T-cell (primary cell): Measurements from ENCODE around the gene COASY. TPM values are rescaled to one million over a fixed set of nuclear protein-coding genes. Genes with fewer than 3 reads are reported as not detected.
"Not testable (repeated sequence)": the region's sequence is repeated elsewhere in the genome, so short reads cannot be mapped to it uniquely, and the experiment has no call there.

Experiments used
- ATAC-seq, 4 experiments: fragments of 200-7000 bp in 3 of 4; fragments of 150-1000 bp in 1 of 4; cut with Tn5 transposase; replicated peaks in 1 of 4; 1 replicate in 3 of 4; 2 replicates in 1 of 4; pipeline ENCODE4 v1.10.0; 2021; ENCODE audit warnings: moderate library complexity in 3 of 4, mild to moderate bottlenecking in 2 of 4, moderate number of reproducible peaks in 1 of 4
- CTCF ChIA-PET, 2 donors: fragments of 300-600 bp; sonication (Branson Sonifier 250); formaldehyde crosslinking; loops; one replicate each; lab custom pipeline; 2022; ENCODE audit warnings: antibody characterized with exemption in 2 of 2; lab: Charles Lee
- POLR2A ChIA-PET, 2 donors: fragments of 300-600 bp; sonication (Branson Sonifier 250); formaldehyde crosslinking; loops; one replicate each; lab custom pipeline; 2022; ENCODE audit warnings: antibody characterized with exemption in 2 of 2; lab: Charles Lee
- DNase-seq, 35 experiments: peaks; one replicate each; pipeline versions ENCODE4 v3.0.0 to v3.0.0-alpha.2; 2013 to 2023
- H3K27ac ChIP-seq: one replicate; pipeline ENCODE4 v1.5.1; 2013; ENCODE audit warnings: low read length
- H3K27me3 ChIP-seq, 2 experiments: replicated peaks in 1 of 2; 1 replicate in 1 of 2; 2 replicates in 1 of 2; pipeline versions ENCODE4 v1.6.1 to v1.7.0; 2013; ENCODE audit warnings: low read length in 1 of 2, mixed read lengths in 1 of 2; ENCODE audit not compliant: control insufficient read depth in 2 of 2, insufficient read depth in 2 of 2; ENCODE audit errors: extremely low read depth in 1 of 2
- H3K36me3 ChIP-seq, 2 donors: 1 replicate in 1 of 2; 2 replicates in 1 of 2; pipeline versions ENCODE4 v1.6.1 to v1.7.0; 2013; ENCODE audit warnings: low read length in 1 of 2; ENCODE audit not compliant: control insufficient read depth in 2 of 2, insufficient read depth in 1 of 2; ENCODE audit errors: extremely low read depth in 1 of 2
- H3K4me1 ChIP-seq, 2 experiments: 1 replicate in 1 of 2; 2 replicates in 1 of 2; pipeline versions ENCODE4 v1.6.1 to v1.7.0; 2013; ENCODE audit warnings: low read length in 2 of 2, mixed read lengths in 1 of 2; ENCODE audit not compliant: insufficient read depth in 2 of 2, control insufficient read depth in 1 of 2; ENCODE audit errors: extremely low read depth in 1 of 2
- H3K4me3 ChIP-seq, 2 donors: 1 replicate in 1 of 2; 2 replicates in 1 of 2; pipeline versions ENCODE4 v1.5.1 to v1.7.0; 2013; ENCODE audit warnings: mild to moderate bottlenecking in 2 of 2, low read length in 1 of 2, moderate library complexity in 1 of 2; ENCODE audit not compliant: control insufficient read depth in 1 of 2; ENCODE audit errors: extremely low read depth in 1 of 2
- H3K9me3 ChIP-seq: 2 replicates; pipeline ENCODE4 v1.7.0; 2013
- H3K27ac Mint-ChIP-seq, 2 donors: one replicate each; pipeline ENCODE4 v1.8.0; 2020 to 2021; ENCODE audit warnings: mild to moderate bottlenecking in 2 of 2, mixed read lengths in 2 of 2
- H3K27me3 Mint-ChIP-seq, 2 donors: one replicate each; pipeline ENCODE4 v1.8.0; 2021 to 2022; ENCODE audit warnings: mixed read lengths in 2 of 2
- H3K36me3 Mint-ChIP-seq: one replicate; pipeline ENCODE4 v1.8.0; 2021; ENCODE audit warnings: mixed read lengths
- H3K4me1 Mint-ChIP-seq, 3 donors: one replicate each; pipeline ENCODE4 v1.8.0; 2020 to 2022; ENCODE audit warnings: mixed read lengths in 3 of 3, mild to moderate bottlenecking in 1 of 3
- H3K4me3 Mint-ChIP-seq, 3 donors: one replicate each; pipeline ENCODE4 v1.8.0; 2020 to 2022; ENCODE audit warnings: mild to moderate bottlenecking in 3 of 3, mixed read lengths in 3 of 3, moderate library complexity in 3 of 3
- H3K9me3 Mint-ChIP-seq, 3 donors: one replicate each; pipeline ENCODE4 v1.8.0; 2020 to 2022; ENCODE audit warnings: mixed read lengths in 3 of 3
- WGBS: methylation state at CpG from one replicate; pipeline ENCODE4 v1.1.5; 2013; ENCODE audit warnings: missing lambda C conversion rate; ENCODE audit not compliant: insufficient coverage; 5-methylcytosine and 5-hydroxymethylcytosine counted together
- total RNA-seq, 35 experiments: library from RNA in 6 of 35; stranded (reverse) in 6 of 35; fragments of 120-200 nt in 1 of 35; gene quantifications; one replicate each; pipeline versions ENCODE4 v1.2.1 to v1.2.4 and lab custom pipeline; 2013 to 2026

Gene COASY
- total RNA-seq, 5 donors from 2014 or later (not counting 1 experiment from before 2014, with no cell fraction given) = 43.2 to 79.0 (median 74.9) TPM

GRCh38 chr17:42607769-42608168 lies 45.8 kb downstream of the COASY start:
- Histone ChIP-seq H3K4me3 (peak overlapping the region in 1 of 2 donors; percentile 85), H3K4me1 (peaks cover 24 to 38% of the 10 kb centered on the region in 2 experiments), H3K36me3 (peaks cover 0 to 14% of the 10 kb centered on the region in 2 donors), H3K27ac (peak overlapping the region; percentile 25), H3K9me3 (no peaks in the 10 kb centered on the region), H3K27me3 (no peaks in the 10 kb centered on the region)
- no peaks in the 10 kb centered on the region for H3K27me3 Mint-ChIP-seq
- peak overlapping the region; percentile 98 to 100 (median 99) for H3K4me3 Mint-ChIP-seq
- H3K27ac Mint-ChIP-seq = peak overlapping the region; percentile 23 to 100
- peaks cover 32% of the 10 kb centered on the region for H3K36me3 Mint-ChIP-seq
- peaks cover 57 to 62% (median 59%) of the 10 kb centered on the region in 3 donors for H3K4me1 Mint-ChIP-seq
- DNase-seq (no peak), ATAC-seq (no peak)
- POLR2A ChIA-PET = interaction anchor here (0.5 to 1.1 kb wide), 2 partner anchors 10 to 15 kb away, joined by 15 to 17 read pairs; no protein-coding TSS in a partner anchor
- no CpG with 5 or more reads among the region's 3 CpGs for WGBS
- H3K9me3 Mint-ChIP-seq = no peaks in the 10 kb centered on the region
- CTCF ChIA-PET = interaction anchor here (0.7 to 2.6 kb wide), 5 partner anchors 10 to 71 kb away, joined by 3 to 22 read pairs (median 7); partner anchors contain the start of gene PSMC3IP (in 2 of the 2)

- no peaks in the 10 kb centered on the region for H3K27me3 Mint-ChIP-seq
- peak overlapping the region; percentile 98 to 100 (median 99) for H3K4me3 Mint-ChIP-seq
- H3K27ac Mint-ChIP-seq = peak overlapping the region; percentile 99 to 100
- ChIA-PET POLR2A (interaction anchor here (0.5 to 1.1 kb wide), 5 partner anchors 11 to 1702 kb away, joined by 3 to 17 read pairs (median 4); no protein-coding TSS in a partner anchor), CTCF (interaction anchor here (0.6 to 2.6 kb wide), 7 partner anchors 10 to 165 kb away, joined by 3 to 22 read pairs (median 4); partner anchors contain the start of gene PSMC3IP (in 2 of the 2))
- peaks cover 0 to 17% of the 10 kb centered on the region in 2 donors for H3K36me3 ChIP-seq
- peak; percentile 47 to 58 (median 52) for ATAC-seq
- no peaks in the 10 kb centered on the region for H3K9me3 ChIP-seq
- whole genome bisulfite sequencing = 0% methylated on average over 27 of the region's 30 CpGs
- DNase-seq = peak in 15 of 35 experiments; percentile 1 to 45 (median 16)
- H3K4me3 ChIP-seq = peak overlapping the region; percentile 85 to 99
- peaks cover 29% of the 10 kb centered on the region for H3K36me3 Mint-ChIP-seq
- no peaks in the 10 kb centered on the region for H3K9me3 Mint-ChIP-seq
- peaks cover 51 to 55% (median 52%) of the 10 kb centered on the region in 3 donors for H3K4me1 Mint-ChIP-seq
- no peaks in the 10 kb centered on the region for H3K27me3 ChIP-seq
- peak overlapping the region; percentile 77 for H3K27ac ChIP-seq
- H3K4me1 ChIP-seq = peaks cover 24 to 38% of the 10 kb centered on the region in 2 experiments
Observed at GRCh38 chr17:42608305-42609181, 46.6 kb downstream of the COASY start.

- peaks cover 43 to 49% (median 46%) of the 10 kb centered on the region in 3 donors for H3K4me1 Mint-ChIP-seq
- ChIA-PET POLR2A (interaction anchor here (0.5 to 1.0 kb wide), 7 partner anchors 31 to 1702 kb away, joined by 3 to 6 read pairs (median 4); partner anchors contain the start of gene VPS25 (in 1 of the 2)), CTCF (interaction anchor here (0.9 to 2.6 kb wide), 4 partner anchors 31 to 71 kb away, joined by 3 to 22 read pairs (median 6); partner anchors contain the start of gene PSMC3IP (in 2 of the 2))
- H3K4me1 ChIP-seq = peaks cover 22 to 36% of the 10 kb centered on the region in 2 experiments
- peak within 1 kb of the TSS; percentile 95 to 99 for H3K4me3 ChIP-seq
- H3K4me3 Mint-ChIP-seq = peak within 1 kb of the TSS; percentile 98 to 100 (median 99)
- H3K27ac ChIP-seq = peak within 1 kb of the TSS; percentile 77
- H3K27ac Mint-ChIP-seq = peak within 1 kb of the TSS; percentile 99 to 100
- ATAC-seq (peak; percentile 90 to 93 (median 92)), DNase-seq (peak; percentile 97 to 100 (median 99))
- peaks cover 31% of the 10 kb centered on the region for H3K36me3 Mint-ChIP-seq
- H3K9me3 ChIP-seq = no peaks in the 10 kb centered on the region
- under 1% methylated on average over 66 of the region's 66 CpGs for WGBS
- no peaks in the 10 kb centered on the region for H3K27me3 ChIP-seq
- no peaks in the 10 kb centered on the region for H3K27me3 Mint-ChIP-seq
- no peaks in the 10 kb centered on the region for H3K9me3 Mint-ChIP-seq
- peaks cover 0 to 23% of the 10 kb centered on the region in 2 donors for H3K36me3 ChIP-seq
Observed at GRCh38 chr17:42609182-42609813, 47.4 kb downstream of the COASY start, which contains the start of the genes RETREG3 and TUBG1. RETREG3 (minus strand) TSS chr17:42609374; CDS start chr17:42609324, 50 bp downstream. TUBG1 (plus strand) TSS chr17:42609683; CDS start chr17:42609738, 55 bp downstream.

- ChIA-PET CTCF (interaction anchor here in 1 of 2 donors (0.9 to 2.6 kb wide), 2 partner anchors 32 to 66 kb away, joined by 3 to 22 read pairs; partner anchors contain the start of gene PSMC3IP), POLR2A (interaction anchor here (0.5 to 1.0 kb wide), 6 partner anchors 32 to 1043 kb away, joined by 3 to 6 read pairs (median 4); partner anchors contain the start of gene VPS25 (in 1 of the 2))
- DNase-seq = peak in 12 of 35 experiments; percentile 1 to 12 (median 3)
- Mint-ChIP-seq H3K4me3 (peak overlapping the region; percentile 98 to 100 (median 99)), H3K27ac (peak overlapping the region; percentile 99 to 100), H3K4me1 (peaks cover 35 to 41% (median 38%) of the 10 kb centered on the region in 3 donors), H3K36me3 (peaks cover 32% of the 10 kb centered on the region)
- Histone ChIP-seq H3K4me1 (peaks cover 18 to 33% of the 10 kb centered on the region in 2 experiments), H3K36me3 (peaks cover 3 to 27% of the 10 kb centered on the region in 2 donors), H3K27ac (peak overlapping the region; percentile 56), H3K4me3 (peak overlapping the region; percentile 72 to 95)
- not testable (repeated sequence) for H3K9me3 Mint-ChIP-seq, H3K27me3 ChIP-seq, H3K27me3 Mint-ChIP-seq, H3K9me3 ChIP-seq, ATAC-seq
- 24% methylated on average over 12 of the region's 42 CpGs for WGBS
Observed at GRCh38 chr17:42609814-42610801, 48.2 kb downstream of the COASY start.

- no peaks in the 10 kb centered on the region for H3K27me3 Mint-ChIP-seq
- no peak overlapping the region for H3K27ac Mint-ChIP-seq
- H3K4me1 Mint-ChIP-seq = peaks cover 16 to 22% (median 19%) of the 10 kb centered on the region in 3 donors
- WGBS = 100% methylated on average over 1 of the region's 4 CpGs
- peaks cover 26% of the 10 kb centered on the region for H3K36me3 Mint-ChIP-seq
- no peak overlapping the region for H3K4me3 Mint-ChIP-seq
- H3K9me3 ChIP-seq = no peaks in the 10 kb centered on the region
- peaks cover 8 to 35% of the 10 kb centered on the region in 2 donors for H3K36me3 ChIP-seq
- POLR2A ChIA-PET = interaction anchor here in 1 of 2 donors (0.6 kb wide), 2 partner anchors 27 to 230 kb away, joined by 4 to 5 read pairs; no protein-coding TSS in a partner anchor
- H3K4me1 ChIP-seq = peaks cover 6 to 17% of the 10 kb centered on the region in 2 experiments
- DNase-seq = no peak
- H3K27ac ChIP-seq = no peak overlapping the region
- H3K9me3 Mint-ChIP-seq = no peaks in the 10 kb centered on the region
- H3K27me3 ChIP-seq = no peaks in the 10 kb centered on the region
- no peak overlapping the region for H3K4me3 ChIP-seq
- CTCF ChIA-PET = no interaction called here
- ATAC-seq = no peak
Observed at GRCh38 chr17:42612013-42612412, 50.1 kb downstream of the COASY start.
